Measurements from ENCODE around the gene ARHGAP12. TPM values are rescaled to one million over a fixed set of nuclear protein-coding genes. Genes with fewer than 3 reads are reported as not detected.

Gene ARHGAP12
- polyA plus RNA-seq, 4 donors = 15.9 to 53.9 (median 32.9) TPM

- H3K27ac ChIP-seq (ENCODE audit: low read depth in 1 of 3, low read length in 2 of 3) = no peak overlapping the region
- no peaks in the 10 kb centered on the region for H3K9me3 ChIP-seq (ENCODE audit: control insufficient read depth in 2 of 2, insufficient read depth in 1 of 2, low read depth in 1 of 2, low read length in 1 of 2)
- H3K4me3 ChIP-seq (ENCODE audit: low read depth in 1 of 3, low read length in 3 of 3) = no peak overlapping the region
- DNase-seq = no peak
- H3K4me1 ChIP-seq (ENCODE audit: control insufficient read depth in 3 of 3, insufficient read depth in 2 of 3, low read depth in 1 of 3, low read length in 2 of 3) = peaks cover 0 to 22% (median 5%) of the 10 kb centered on the region in 3 donors
- H3K36me3 ChIP-seq (ENCODE audit: control insufficient read depth in 3 of 3, insufficient read depth in 2 of 3, low read depth in 1 of 3, low read length in 3 of 3) = no peaks in the 10 kb centered on the region
- no peak for FAIRE-seq
- no peaks in the 10 kb centered on the region for H3K27me3 ChIP-seq (ENCODE audit: control insufficient read depth in 3 of 3, insufficient read depth in 3 of 3, low read length in 3 of 3)
Observed at GRCh38 chr10:31932838-31933237, 4.2 kb upstream of the ARHGAP12 start.

- DNase-seq (no peak), FAIRE-seq (no peak)
- no peaks in the 10 kb centered on the region for H3K36me3 ChIP-seq (ENCODE audit: control insufficient read depth in 3 of 3, insufficient read depth in 2 of 3, low read depth in 1 of 3, low read length in 3 of 3)
- peaks cover 4 to 16% (median 5%) of the 10 kb centered on the region in 3 donors for H3K4me1 ChIP-seq (ENCODE audit: control insufficient read depth in 3 of 3, insufficient read depth in 2 of 3, low read depth in 1 of 3, low read length in 2 of 3)
- H3K9me3 ChIP-seq (ENCODE audit: control insufficient read depth in 2 of 2, insufficient read depth in 1 of 2, low read depth in 1 of 2, low read length in 1 of 2) = no peaks in the 10 kb centered on the region
- H3K27me3 ChIP-seq (ENCODE audit: control insufficient read depth in 3 of 3, insufficient read depth in 3 of 3, low read length in 3 of 3) = no peaks in the 10 kb centered on the region
- H3K27ac ChIP-seq (ENCODE audit: low read depth in 1 of 3, low read length in 2 of 3) = no peak overlapping the region
- 86 to 89% (median 88%) methylated on average over 1 of the region's 1 CpG for WGBS, 3 donors
- no peak overlapping the region for H3K4me3 ChIP-seq (ENCODE audit: low read depth in 1 of 3, low read length in 3 of 3)
Observed at GRCh38 chr10:31930856-31931255, 2.2 kb upstream of the ARHGAP12 start.

GRCh38 chr10:31930023-31930751 lies 1.6 kb upstream of the ARHGAP12 start:
- DNase-seq (peak in 1 of 2 donors; percentile 45), FAIRE-seq (no peak)
- Histone ChIP-seq H3K4me3 (ENCODE audit: low read depth in 1 of 3, low read length in 3 of 3) (peak overlapping the region; percentile 74 to 99 (median 95)), H3K4me1 (ENCODE audit: control insufficient read depth in 3 of 3, insufficient read depth in 2 of 3, low read depth in 1 of 3, low read length in 2 of 3) (peaks cover 4 to 19% (median 7%) of the 10 kb centered on the region in 3 donors), H3K27me3 (ENCODE audit: control insufficient read depth in 3 of 3, insufficient read depth in 3 of 3, low read length in 3 of 3) (no peaks in the 10 kb centered on the region), H3K9me3 (ENCODE audit: control insufficient read depth in 2 of 2, insufficient read depth in 1 of 2, low read depth in 1 of 2, low read length in 1 of 2) (no peaks in the 10 kb centered on the region), H3K27ac (ENCODE audit: low read depth in 1 of 3, low read length in 2 of 3) (peak overlapping the region; percentile 97 to 100 (median 99)), H3K36me3 (ENCODE audit: control insufficient read depth in 3 of 3, insufficient read depth in 2 of 3, low read depth in 1 of 3, low read length in 3 of 3) (no peaks in the 10 kb centered on the region)
- WGBS, 3 donors = 5 to 16% (median 6%) methylated on average over 11 of the region's 11 CpGs

- Histone ChIP-seq H3K9me3 (ENCODE audit: control insufficient read depth in 2 of 2, insufficient read depth in 1 of 2, low read depth in 1 of 2, low read length in 1 of 2) (no peaks in the 10 kb centered on the region), H3K27me3 (ENCODE audit: control insufficient read depth in 3 of 3, insufficient read depth in 3 of 3, low read length in 3 of 3) (no peaks in the 10 kb centered on the region), H3K27ac (ENCODE audit: low read depth in 1 of 3, low read length in 2 of 3) (peak overlapping the region; percentile 97 to 100 (median 99)), H3K36me3 (ENCODE audit: control insufficient read depth in 3 of 3, insufficient read depth in 2 of 3, low read depth in 1 of 3, low read length in 3 of 3) (no peaks in the 10 kb centered on the region), H3K4me3 (ENCODE audit: low read depth in 1 of 3, low read length in 3 of 3) (peak overlapping the region; percentile 74 to 99 (median 95)), H3K4me1 (ENCODE audit: control insufficient read depth in 3 of 3, insufficient read depth in 2 of 3, low read depth in 1 of 3, low read length in 2 of 3) (peaks cover 4 to 22% (median 7%) of the 10 kb centered on the region in 3 donors)
- DNase-seq = peak; percentile 88 to 89
- WGBS, 3 donors = 0 to 1% (median 1%) methylated on average over 22 to 25 of the region's 25 CpGs
- FAIRE-seq = no peak
Observed at GRCh38 chr10:31929261-31930022, 811 bp upstream of the ARHGAP12 start.

- H3K9me3 ChIP-seq (ENCODE audit: control insufficient read depth in 2 of 2, insufficient read depth in 1 of 2, low read depth in 1 of 2, low read length in 1 of 2) = no peaks in the 10 kb centered on the region
- peak overlapping the region; percentile 87 to 100 (median 95) for H3K27ac ChIP-seq (ENCODE audit: low read depth in 1 of 3, low read length in 2 of 3)
- no peaks in the 10 kb centered on the region for H3K36me3 ChIP-seq (ENCODE audit: control insufficient read depth in 3 of 3, insufficient read depth in 2 of 3, low read depth in 1 of 3, low read length in 3 of 3)
- WGBS, 3 donors = 0 to 1% (median 0%) methylated on average over 32 to 58 of the region's 58 CpGs
- no peaks in the 10 kb centered on the region for H3K27me3 ChIP-seq (ENCODE audit: control insufficient read depth in 3 of 3, insufficient read depth in 3 of 3, low read length in 3 of 3)
- FAIRE-seq = no peak
- H3K4me1 ChIP-seq (ENCODE audit: control insufficient read depth in 3 of 3, insufficient read depth in 2 of 3, low read depth in 1 of 3, low read length in 2 of 3) = peaks cover 4 to 22% (median 7%) of the 10 kb centered on the region in 3 donors
- peak overlapping the region; percentile 74 to 99 (median 95) for H3K4me3 ChIP-seq (ENCODE audit: low read depth in 1 of 3, low read length in 3 of 3)
- peak; percentile 67 to 84 for DNase-seq
Observed at GRCh38 chr10:31927884-31928548, 615 bp downstream of the ARHGAP12 start.

- Histone ChIP-seq H3K27ac (ENCODE audit: low read depth in 1 of 3, low read length in 2 of 3) (peak overlapping the region; percentile 87 to 100 (median 95)), H3K4me1 (ENCODE audit: control insufficient read depth in 3 of 3, insufficient read depth in 2 of 3, low read depth in 1 of 3, low read length in 2 of 3) (peaks cover 4 to 22% (median 7%) of the 10 kb centered on the region in 3 donors), H3K9me3 (ENCODE audit: control insufficient read depth in 2 of 2, insufficient read depth in 1 of 2, low read depth in 1 of 2, low read length in 1 of 2) (no peaks in the 10 kb centered on the region), H3K36me3 (ENCODE audit: control insufficient read depth in 3 of 3, insufficient read depth in 2 of 3, low read depth in 1 of 3, low read length in 3 of 3) (no peaks in the 10 kb centered on the region), H3K4me3 (ENCODE audit: low read depth in 1 of 3, low read length in 3 of 3) (peak overlapping the region; percentile 74 to 99 (median 95)), H3K27me3 (ENCODE audit: control insufficient read depth in 3 of 3, insufficient read depth in 3 of 3, low read length in 3 of 3) (no peaks in the 10 kb centered on the region)
- FAIRE-seq (no peak), DNase-seq (peak in 1 of 2 donors; percentile 57)
- 0% methylated on average over 12 of the region's 12 CpGs for WGBS, 3 donors
Observed at GRCh38 chr10:31927565-31927883, 1.1 kb downstream of the ARHGAP12 start.

GRCh38 chr10:31926765-31927564 lies 1.7 kb downstream of the ARHGAP12 start:
- WGBS, 3 donors = 11 to 28% (median 18%) methylated on average over 22 of the region's 22 CpGs
- DNase-seq (peak in 1 of 2 donors; percentile 41), FAIRE-seq (no peak)
- H3K27ac ChIP-seq (ENCODE audit: low read depth in 1 of 3, low read length in 2 of 3) = peak overlapping the region; percentile 41 to 100 (median 95)
- H3K36me3 ChIP-seq (ENCODE audit: control insufficient read depth in 3 of 3, insufficient read depth in 2 of 3, low read depth in 1 of 3, low read length in 3 of 3) = no peaks in the 10 kb centered on the region
- H3K4me1 ChIP-seq (ENCODE audit: control insufficient read depth in 3 of 3, insufficient read depth in 2 of 3, low read depth in 1 of 3, low read length in 2 of 3) = peaks cover 4 to 22% (median 7%) of the 10 kb centered on the region in 3 donors
- no peaks in the 10 kb centered on the region for H3K27me3 ChIP-seq (ENCODE audit: control insufficient read depth in 3 of 3, insufficient read depth in 3 of 3, low read length in 3 of 3)
- H3K9me3 ChIP-seq (ENCODE audit: control insufficient read depth in 2 of 2, insufficient read depth in 1 of 2, low read depth in 1 of 2, low read length in 1 of 2) = no peaks in the 10 kb centered on the region
- H3K4me3 ChIP-seq (ENCODE audit: low read depth in 1 of 3, low read length in 3 of 3) = peak overlapping the region in 2 of 3 donors; percentile 74 to 95

- Histone ChIP-seq H3K36me3 (ENCODE audit: control insufficient read depth in 3 of 3, insufficient read depth in 2 of 3, low read depth in 1 of 3, low read length in 3 of 3) (no peaks in the 10 kb centered on the region), H3K4me1 (ENCODE audit: control insufficient read depth in 3 of 3, insufficient read depth in 2 of 3, low read depth in 1 of 3, low read length in 2 of 3) (peaks cover 4 to 22% (median 7%) of the 10 kb centered on the region in 3 donors), H3K9me3 (ENCODE audit: control insufficient read depth in 2 of 2, insufficient read depth in 1 of 2, low read depth in 1 of 2, low read length in 1 of 2) (no peaks in the 10 kb centered on the region), H3K27me3 (ENCODE audit: control insufficient read depth in 3 of 3, insufficient read depth in 3 of 3, low read length in 3 of 3) (no peaks in the 10 kb centered on the region), H3K27ac (ENCODE audit: low read depth in 1 of 3, low read length in 2 of 3) (no peak overlapping the region), H3K4me3 (ENCODE audit: low read depth in 1 of 3, low read length in 3 of 3) (no peak overlapping the region)
- no peak for DNase-seq
- no peak for FAIRE-seq
- 28 to 53% (median 39%) methylated on average over 5 of the region's 5 CpGs for WGBS, 3 donors
Observed at GRCh38 chr10:31926160-31926559, 2.5 kb downstream of the ARHGAP12 start.

Measured in small intestine (tissue), 7 donors.